KMS-11 (cell line): Measurements from ENCODE around the gene PROCR.
"Not testable (repeated sequence)": the region's sequence is repeated elsewhere in the genome, so short reads cannot be mapped to it uniquely, and the experiment has no call there.

Experiments
- H2AFZ ChIP-seq: fragments of 200-600 bp; sonication (generic); 2 replicates; pipeline ENCODE4 v1.6.1; 2016; ENCODE audit warnings: antibody characterized with exemption, mixed run types, low read depth
- H3K27ac ChIP-seq: fragments of 200-600 bp; sonication (generic); 2 replicates; pipeline ENCODE4 v1.6.1; 2016; ENCODE audit warnings: mild to moderate bottlenecking, mixed run types
- H3K27me3 ChIP-seq: fragments of 200-600 bp; sonication (generic); 2 replicates; pipeline ENCODE4 v1.6.1; 2017; ENCODE audit warnings: mild to moderate bottlenecking, low read depth, mixed run types, moderate library complexity; ENCODE audit not compliant: insufficient read depth
- H3K36me3 ChIP-seq: fragments of 200-600 bp; sonication (generic); 2 replicates; pipeline ENCODE4 v1.6.1; 2017; ENCODE audit warnings: mild to moderate bottlenecking, mixed run types; ENCODE audit not compliant: insufficient read depth
- H3K4me1 ChIP-seq: fragments of 200-600 bp; sonication (generic); 2 replicates; pipeline ENCODE4 v1.6.1; 2016; ENCODE audit warnings: mild to moderate bottlenecking, low read depth, mixed run types; ENCODE audit not compliant: poor library complexity, severe bottlenecking
- H3K4me2 ChIP-seq: fragments of 200-600 bp; sonication (generic); 2 replicates; pipeline ENCODE4 v1.7.0; 2016; ENCODE audit warnings: mild to moderate bottlenecking, mixed run types
- H3K4me3 ChIP-seq: fragments of 200-600 bp; sonication (generic); IDR thresholded peaks from 2 replicates; pipeline ENCODE4 v1.6.1; 2017; ENCODE audit warnings: low read depth, low read length, mixed read lengths; ENCODE audit not compliant: insufficient read depth
- H3K79me2 ChIP-seq: fragments of 200-600 bp; sonication (generic); 2 replicates; pipeline ENCODE4 v1.6.1; 2016; ENCODE audit warnings: low read depth, mixed run types; ENCODE audit not compliant: insufficient read depth
- H3K9ac ChIP-seq: fragments of 200-600 bp; sonication (generic); 2 replicates; pipeline ENCODE4 v1.6.1; 2016; ENCODE audit warnings: mild to moderate bottlenecking, mixed run types
- H4K20me1 ChIP-seq: fragments of 200-600 bp; sonication (generic); 2 replicates; pipeline ENCODE4 v1.6.1; 2016; ENCODE audit warnings: mild to moderate bottlenecking, mixed run types; ENCODE audit not compliant: insufficient read depth
- CTCF ChIP-seq: fragments of 200-600 bp; sonication (generic); conservative IDR thresholded peaks from 2 replicates; pipeline ENCODE4 v1.6.1; 2017; ENCODE audit warnings: low read depth, mild to moderate bottlenecking, antibody characterized with exemption, low read length, moderate library complexity, mixed read lengths

Gene PROCR

DNA sequence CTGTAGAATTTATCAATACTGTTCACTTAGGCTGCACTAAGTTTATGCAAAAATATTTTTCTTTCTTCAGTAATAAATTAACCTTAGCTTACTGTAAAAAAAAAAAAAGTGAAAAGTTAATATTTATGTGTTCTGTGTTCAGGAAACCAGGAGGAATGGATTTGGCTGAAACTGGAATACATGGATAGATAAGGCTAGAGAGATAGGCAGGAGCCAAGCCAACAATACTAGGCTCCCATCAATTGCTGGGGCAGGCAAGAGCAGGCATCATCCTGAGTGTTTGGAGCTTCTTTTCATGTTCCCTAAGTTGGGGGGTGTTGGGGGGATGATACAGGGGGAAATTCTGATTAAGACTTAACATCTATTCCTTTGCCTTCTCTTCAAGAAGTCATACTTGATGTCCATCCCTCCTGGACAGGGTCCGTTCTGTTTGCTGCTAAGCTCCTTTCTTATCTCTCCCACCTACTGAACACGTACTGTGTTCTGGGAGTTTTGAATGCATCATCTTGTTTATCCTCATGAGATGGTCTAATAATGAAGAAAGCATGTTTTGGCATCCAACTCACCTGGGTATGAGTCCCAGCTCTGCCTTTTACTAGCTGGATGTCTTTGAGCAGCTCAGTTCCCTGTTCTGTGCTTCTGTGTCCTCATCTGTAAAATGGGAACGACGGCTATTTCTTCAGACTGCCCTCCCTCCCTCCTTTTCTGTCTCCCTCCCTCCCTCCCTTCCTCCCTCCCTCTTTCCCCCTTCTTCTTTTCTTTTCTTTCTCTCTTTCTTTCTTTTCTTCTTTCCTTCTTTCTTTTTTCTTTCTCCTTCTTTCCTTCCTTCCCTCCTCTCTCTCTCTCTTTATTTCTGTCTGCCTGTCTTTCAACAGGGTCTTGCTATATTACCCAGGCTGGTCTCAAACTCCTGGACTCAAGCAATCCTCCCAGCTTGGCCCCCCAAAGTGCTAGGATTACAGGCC, 6.4 kb upstream of the PROCR start:
- no peak overlapping the region for H3K4me2 ChIP-seq
- no peak for TF ChIP-seq CTCF

DNA sequence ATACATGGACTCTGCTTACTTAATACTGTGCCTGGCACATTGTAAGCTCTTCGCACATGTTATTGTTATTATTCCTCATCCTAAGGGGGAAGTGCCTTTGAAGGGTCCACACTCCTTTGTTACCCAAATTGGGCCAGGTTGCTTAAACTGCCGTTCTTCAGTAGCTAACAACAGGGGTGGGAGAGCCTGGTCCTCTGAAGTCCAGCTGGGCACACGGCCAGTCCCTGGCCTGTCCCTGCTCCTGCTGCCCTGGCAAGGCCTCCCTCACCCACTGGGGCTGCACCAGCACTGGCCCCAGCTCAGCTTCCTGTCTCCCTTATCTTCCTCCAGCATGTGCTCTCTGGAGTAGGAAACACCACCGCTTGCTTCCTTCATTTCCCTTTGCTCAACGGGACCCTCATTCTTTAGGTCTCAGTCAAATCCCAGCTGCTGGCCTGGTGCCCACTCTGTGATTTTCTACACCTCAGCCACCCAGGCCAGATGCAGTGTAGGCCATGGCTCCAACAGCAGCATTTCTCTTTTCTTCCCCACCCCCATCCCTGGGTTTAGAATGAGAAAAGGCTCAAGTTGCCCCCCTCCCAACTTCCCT, 5.5 kb upstream of the PROCR start:
- H2AFZ ChIP-seq, result no peak overlapping the region
- no peaks in the 10 kb centered on the region for H3K79me2 ChIP-seq
- H3K27ac ChIP-seq, result no peak overlapping the region
- H4K20me1 ChIP-seq, result no peaks in the 10 kb centered on the region
- no peak overlapping the region for H3K4me3 ChIP-seq
- no peaks in the 10 kb centered on the region for H3K36me3 ChIP-seq
- H3K9ac ChIP-seq, result no peak overlapping the region
- H3K27me3 ChIP-seq, result no peaks in the 10 kb centered on the region
- TF ChIP-seq CTCF, result no peak
- no peaks in the 10 kb centered on the region for H3K4me1 ChIP-seq
- H3K4me2 ChIP-seq, result no peak overlapping the region

More for the DNA sequence above, 6.4 kb upstream of the PROCR start:
- Histone ChIP-seq H3K36me3 (no peaks in the 10 kb centered on the region), H3K4me1 (no peaks in the 10 kb centered on the region), H3K27me3 (no peaks in the 10 kb centered on the region), H4K20me1 (no peaks in the 10 kb centered on the region), H2AFZ (no peak overlapping the region), H3K79me2 (no peaks in the 10 kb centered on the region), H3K9ac (no peak overlapping the region), H3K4me3 (no peak overlapping the region), H3K27ac (no peak overlapping the region)

DNA sequence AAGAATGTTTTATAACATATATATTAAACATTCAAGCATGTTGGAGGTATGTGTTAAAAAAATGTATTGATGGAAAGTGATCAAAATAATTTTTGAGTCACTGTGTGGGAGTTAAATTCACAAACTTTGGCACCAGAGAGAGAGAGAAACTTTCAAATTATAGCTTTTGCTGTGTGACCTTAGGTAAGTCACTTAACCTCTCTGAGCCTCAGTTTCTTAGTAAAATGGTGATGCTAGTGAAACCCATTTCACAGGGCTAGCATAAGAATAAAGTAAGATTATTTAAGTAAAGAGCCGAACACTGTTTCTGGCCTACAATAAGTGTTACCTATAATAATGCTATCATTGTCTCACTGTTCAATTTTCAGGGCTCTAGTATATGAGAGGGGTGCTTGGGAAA, 4.1 kb upstream of the PROCR start:
- Histone ChIP-seq H3K4me1 (no peaks in the 10 kb centered on the region), H3K4me2 (no peak overlapping the region), H4K20me1 (no peaks in the 10 kb centered on the region), H3K4me3 (no peak overlapping the region), H3K79me2 (no peaks in the 10 kb centered on the region), H3K27me3 (no peaks in the 10 kb centered on the region), H3K9ac (no peak overlapping the region), H3K36me3 (no peaks in the 10 kb centered on the region), H2AFZ (no peak overlapping the region), H3K27ac (no peak overlapping the region)
- TF ChIP-seq CTCF, result no peak

DNA sequence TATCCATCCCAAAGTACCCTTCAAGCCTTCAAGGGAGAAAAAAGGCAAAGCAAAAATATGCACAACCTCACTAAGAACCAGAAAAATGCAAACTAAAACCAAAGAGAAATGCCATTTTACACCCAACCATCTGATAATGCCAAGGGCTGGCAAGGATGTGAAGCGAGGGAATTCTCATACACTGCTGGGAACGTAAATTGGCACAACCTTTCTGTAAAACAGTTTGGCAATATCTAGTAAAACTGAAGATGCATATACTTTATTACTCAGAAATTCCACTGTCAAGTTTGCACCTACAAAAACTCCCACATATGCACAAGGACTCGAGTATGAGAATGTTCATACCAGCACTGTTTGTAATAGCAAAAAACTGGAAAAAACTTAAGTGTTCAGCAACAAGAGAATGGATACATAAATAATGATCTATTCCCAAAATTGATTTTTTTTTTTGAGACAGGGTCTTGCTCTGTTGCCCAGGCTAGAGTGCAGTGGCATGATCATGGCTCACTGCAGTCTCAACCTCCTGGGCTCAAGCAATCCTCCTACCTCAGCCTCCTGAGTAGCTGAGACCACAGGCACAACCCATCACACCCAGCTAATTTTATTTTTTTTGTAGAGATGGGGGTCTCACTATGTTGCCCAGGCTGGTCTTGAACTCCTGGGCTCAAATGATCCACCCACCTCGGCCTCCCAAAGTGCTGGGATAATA, 3.0 kb upstream of the PROCR start:
- not testable (repeated sequence) for H3K36me3 ChIP-seq, H3K27ac ChIP-seq, H2AFZ ChIP-seq, H4K20me1 ChIP-seq, H3K4me2 ChIP-seq, H3K9ac ChIP-seq, H3K4me3 ChIP-seq, H3K4me1 ChIP-seq, H3K79me2 ChIP-seq, H3K27me3 ChIP-seq
